Measurements from ENCODE around the gene TBC1D20. TPM values are rescaled to one million over a fixed set of nuclear protein-coding genes. Genes with fewer than 3 reads are reported as not detected.

TBC1D20 gene
- total RNA-seq, 1 donor from 2014 or later, result 18.8 TPM

DNA sequence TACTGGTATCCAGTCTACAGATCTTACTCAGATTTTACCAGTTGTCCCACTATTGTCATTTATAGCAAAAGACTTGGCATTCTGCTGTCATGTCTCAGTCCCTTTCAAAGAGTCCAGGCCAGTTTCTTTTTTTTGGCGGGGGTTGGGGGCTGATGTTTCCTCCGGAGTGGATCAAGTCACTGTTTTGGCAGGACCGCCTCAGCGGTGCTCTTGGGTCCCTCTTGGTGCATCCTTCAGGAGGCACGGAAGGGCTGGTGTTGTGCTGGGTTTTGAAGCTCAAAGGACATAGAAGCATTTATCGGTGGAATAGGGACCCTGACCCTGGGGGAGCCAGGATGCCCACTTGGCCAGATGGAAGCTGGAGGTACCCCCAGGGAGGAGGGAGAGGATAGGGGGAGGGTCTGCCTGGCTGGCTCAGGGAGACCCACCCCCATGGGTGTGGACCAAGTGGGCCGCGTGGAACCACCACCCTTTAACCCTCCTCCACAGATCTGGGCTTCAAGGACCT, 43.4 kb downstream of the TBC1D20 start:
- ATAC-seq, result peak; percentile 13

DNA sequence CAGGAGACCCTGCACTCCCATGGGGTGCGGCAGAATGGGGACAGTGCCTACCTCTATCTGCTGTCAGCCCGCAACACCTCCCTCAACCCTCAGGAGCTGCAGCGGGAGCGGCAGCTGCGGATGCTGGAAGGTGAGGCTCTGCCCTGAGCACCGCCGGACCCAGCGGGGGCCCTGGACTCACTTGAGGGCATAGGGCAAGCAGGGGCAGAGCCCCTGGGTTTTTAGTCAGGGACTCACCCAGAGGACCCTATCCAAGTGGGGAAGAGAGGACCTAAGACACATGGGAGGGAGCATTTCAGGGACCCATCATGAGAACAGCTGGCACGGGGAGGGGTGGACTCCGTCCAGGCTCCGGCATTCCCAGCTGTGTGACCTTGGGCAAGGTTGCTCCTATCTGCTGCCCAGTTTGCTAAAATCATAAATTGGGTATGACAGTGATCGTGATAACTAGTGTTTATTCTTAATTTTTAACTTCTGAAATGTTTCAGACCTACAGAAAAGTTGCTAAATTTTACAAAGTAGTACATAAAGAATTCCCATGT, 44.5 kb downstream of the TBC1D20 start:
- no peak for ATAC-seq

- ATAC-seq, result no peak
Measured at GRCh38 chr20:416950-417800, 45.2 kb downstream of the TBC1D20 start.

GRCh38 chr20:415820-416322, 46.5 kb downstream of the TBC1D20 start:
- ATAC-seq, result no peak

DNA sequence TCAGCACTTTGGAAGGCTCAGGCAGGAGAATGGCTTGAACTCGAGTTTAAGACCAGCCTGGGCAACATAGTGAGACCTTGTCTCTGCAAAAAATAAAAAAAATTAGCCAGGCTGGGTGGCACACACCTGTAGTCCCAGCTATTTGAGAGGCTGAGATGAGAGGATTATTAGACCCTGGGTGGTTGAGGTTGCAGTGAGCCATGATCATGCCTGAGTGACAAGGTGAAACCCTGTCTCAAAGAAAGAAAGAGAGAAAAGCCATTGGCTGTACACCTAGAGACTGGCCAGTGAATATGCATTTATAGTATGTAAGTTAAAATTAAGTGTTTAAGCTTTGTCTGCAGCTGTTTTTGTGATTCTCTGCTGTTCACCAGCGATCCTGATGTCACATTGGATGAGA, 48.2 kb downstream of the TBC1D20 start:
- no peak for ATAC-seq

DNA sequence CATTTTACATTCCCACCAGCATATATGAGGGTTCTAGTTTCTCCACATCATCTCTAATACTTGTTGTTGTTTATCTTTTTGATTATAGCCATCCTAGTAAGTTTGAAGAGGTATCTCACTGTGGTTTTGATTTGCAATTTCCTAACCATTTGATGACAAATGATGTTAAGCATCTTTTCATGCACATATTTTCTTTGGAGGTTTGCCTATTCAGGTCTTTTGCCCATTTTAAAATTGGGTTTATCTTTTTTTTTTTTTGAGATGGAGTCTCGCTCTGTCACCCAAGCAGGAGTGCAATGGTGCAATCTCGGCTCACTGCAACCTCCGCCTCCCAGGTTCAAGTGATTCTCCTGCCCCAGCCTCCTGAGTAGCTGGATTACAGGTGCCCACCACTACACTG, 50.3 kb downstream of the TBC1D20 start:
- no peak for ATAC-seq

DNA sequence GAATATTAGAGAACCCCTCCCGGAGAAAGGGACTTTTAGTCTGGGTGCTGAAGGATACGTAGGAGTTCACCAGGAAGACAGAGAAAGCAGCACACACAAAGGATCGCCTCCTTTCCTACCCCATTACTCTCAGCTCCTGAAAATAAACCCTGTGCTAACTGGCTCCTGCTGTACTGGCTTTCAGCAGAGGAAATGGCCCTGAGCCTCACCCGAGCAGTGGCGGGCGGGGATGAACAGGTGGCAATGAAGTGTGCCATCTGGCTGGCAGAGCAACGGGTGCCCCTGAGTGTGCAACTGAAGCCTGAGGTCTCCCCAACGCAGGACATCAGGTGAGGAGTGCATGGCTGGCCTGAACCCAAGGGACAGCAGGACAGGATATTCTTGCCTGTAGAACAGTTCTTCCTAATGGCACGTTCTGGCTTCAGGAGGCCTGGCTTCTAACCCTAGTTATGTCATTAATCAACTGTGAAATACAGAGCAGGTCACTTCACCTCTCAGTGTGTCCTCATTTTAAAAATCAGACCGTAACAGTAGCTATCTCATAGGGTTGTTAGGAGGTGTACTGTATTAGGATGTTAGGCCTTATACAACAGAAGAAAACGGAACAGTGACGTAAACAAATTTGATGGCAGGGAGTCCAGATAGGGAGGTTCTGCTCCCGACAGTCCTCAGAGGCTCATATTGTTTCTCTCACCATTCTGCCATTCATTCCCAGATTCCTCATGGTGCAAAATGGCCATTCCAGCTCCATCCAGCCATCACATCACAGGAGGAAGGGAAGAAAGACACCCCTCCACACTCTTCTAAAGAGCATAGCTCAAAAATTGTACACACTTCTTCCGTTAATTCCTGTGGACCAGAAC, 52.4 kb downstream of the TBC1D20 start:
- ATAC-seq, result no peak

DNA sequence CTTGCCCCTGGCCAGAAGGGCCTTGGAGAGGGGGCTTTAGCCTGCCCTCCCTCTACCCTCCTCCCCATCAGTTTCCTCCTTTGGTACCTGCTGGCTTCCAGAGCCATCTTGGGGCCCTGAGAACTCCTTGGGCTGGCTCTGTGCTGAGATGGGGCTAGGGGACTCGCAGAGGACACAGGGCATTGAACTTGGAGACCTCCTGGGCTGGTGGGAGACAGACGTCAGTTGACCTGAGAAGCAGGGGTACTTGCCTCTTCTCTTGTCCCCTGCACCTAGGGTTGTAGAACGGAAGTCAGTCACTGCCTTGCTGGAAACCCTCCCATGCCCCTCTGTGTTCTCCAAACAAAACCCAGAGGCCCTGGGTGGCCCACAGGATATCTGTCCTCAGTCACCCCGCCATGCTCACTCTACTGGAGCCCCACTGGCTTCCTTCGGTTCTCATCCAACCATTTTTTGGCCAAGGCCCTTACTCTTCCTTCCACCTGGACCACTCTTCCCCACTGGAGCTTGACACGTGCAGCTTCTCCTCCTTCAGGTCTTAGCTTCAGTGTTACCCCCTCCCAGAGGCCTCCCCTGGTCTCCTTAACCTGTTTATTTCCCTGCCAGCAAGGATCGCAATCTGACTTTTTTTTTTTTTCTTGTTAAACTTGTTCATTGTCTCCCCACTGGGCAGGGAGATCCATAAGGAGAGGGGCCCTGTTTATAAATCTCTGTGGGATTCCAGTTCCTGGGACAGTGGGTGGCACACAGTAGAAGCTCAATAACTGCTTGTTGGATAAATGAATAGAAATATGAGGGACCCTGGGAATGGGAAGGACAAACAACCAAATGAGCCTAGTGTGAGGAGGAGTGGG, 53.3 kb downstream of the TBC1D20 start:
- ATAC-seq, result peak; percentile 6

DNA sequence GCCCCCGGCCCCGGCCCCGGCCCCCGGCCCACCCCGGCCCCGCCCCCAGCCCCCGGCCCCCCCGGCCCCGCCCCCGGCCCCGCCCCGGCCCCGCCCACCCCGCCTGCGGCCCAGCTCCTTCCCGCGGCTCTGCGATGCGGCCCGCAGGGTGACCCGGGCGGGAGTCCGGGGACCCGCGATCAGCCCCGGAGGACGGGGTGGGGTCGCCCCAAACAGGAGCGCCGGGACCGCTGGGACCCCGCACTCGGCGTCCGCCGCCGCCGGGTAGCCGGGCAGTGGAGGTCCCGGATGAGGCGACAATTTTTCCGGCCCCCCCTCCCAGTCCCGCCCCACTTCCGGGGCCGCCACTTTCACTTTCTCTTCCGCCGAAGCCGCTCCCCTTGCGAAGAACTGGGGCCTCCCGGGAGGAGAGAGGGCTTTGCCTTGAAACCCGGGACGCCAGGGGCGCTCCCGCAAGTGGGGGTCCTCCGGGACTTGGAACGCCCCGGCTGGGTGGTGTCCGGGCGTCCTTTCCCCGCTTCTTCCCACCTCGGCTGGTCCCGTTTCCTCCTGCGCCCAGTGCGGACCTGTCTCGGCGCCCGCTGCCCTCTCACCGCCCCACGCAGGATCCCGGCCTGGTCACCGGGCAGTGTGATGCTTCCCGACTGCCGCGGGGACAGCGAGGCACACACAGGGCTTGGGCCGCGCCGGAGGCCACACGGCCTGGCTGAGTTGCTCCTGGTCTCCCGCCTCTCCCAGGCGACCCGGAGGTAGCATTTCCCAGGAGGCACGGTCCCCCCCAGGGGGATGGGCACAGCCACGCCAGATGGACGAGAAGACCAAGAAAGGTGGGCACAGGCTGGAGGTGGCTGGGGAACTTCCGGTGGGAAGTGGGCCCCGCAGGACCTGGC, 54.1 kb downstream of the TBC1D20 start, which contains the start of gene RBCK1:
Gene RBCK1 (plus strand): TSS at position 347 of the 890 bp plus-strand sequence. CDS start 459 bp downstream, at position 806.
- peak; percentile 76 for ATAC-seq

DNA sequence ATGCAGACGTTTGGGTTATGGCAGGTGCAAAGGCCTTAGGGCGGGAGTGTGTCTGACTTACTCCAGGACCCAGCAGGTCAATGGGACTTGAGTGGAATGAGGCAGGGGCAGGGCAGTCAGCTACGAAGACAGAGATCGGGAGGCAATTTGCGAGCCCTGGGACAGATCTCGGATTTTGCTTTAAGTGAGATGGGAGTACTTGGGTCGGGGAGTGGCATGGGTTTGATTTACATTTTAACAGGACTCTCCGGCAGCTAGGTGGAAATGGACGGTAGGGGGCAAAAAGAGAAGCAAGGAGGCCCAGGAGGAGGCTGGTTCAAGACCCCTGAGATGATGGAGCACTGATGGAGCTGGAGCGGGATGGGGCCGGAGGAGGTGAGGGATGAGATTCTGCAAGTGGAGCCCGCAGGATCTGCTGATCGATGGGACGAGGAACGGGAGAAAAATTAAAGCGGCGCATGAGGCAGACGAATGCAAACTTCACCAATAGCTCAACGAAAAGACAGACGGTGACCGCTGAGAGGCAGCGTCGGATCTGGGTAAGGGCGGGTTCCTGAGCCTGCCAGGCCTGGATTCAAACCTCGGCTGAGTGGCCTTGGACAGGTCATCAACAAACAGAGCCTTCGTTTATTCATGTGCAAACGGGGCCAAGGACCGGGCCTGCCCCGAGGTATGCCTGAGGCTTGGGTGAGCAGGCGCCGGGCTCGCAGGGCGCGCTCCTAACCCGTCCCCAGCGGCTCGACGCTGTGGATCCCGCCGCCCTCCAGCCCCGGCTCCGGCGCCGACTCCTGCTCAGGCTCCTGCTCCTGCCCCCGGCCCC, 55.0 kb downstream of the TBC1D20 start:
- ATAC-seq, result peak; percentile 80

GRCh38 chr20:406200-407132, 55.9 kb downstream of the TBC1D20 start:
- no peak for ATAC-seq

GRCh38 chr20:404088-404487, 58.2 kb downstream of the TBC1D20 start:
- ATAC-seq, result no peak

DNA sequence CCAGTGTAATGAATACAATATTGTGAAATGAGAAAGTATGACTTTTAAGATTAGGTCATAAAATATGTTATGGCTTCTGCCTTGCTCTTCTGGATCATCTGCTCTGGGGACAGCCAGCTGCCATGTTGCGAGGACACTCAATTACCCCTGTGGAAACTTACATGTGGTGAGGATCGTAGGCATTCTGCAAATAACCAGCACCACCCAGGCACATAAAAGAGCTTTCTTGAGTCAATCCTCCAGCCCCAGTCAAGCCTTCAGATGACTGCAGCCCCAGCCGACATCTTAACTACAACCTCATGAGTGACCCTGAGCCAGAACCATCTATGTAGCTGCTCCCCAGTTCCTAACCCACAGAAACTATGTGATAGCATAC, 58.8 kb downstream of the TBC1D20 start:
- no peak for ATAC-seq

DNA sequence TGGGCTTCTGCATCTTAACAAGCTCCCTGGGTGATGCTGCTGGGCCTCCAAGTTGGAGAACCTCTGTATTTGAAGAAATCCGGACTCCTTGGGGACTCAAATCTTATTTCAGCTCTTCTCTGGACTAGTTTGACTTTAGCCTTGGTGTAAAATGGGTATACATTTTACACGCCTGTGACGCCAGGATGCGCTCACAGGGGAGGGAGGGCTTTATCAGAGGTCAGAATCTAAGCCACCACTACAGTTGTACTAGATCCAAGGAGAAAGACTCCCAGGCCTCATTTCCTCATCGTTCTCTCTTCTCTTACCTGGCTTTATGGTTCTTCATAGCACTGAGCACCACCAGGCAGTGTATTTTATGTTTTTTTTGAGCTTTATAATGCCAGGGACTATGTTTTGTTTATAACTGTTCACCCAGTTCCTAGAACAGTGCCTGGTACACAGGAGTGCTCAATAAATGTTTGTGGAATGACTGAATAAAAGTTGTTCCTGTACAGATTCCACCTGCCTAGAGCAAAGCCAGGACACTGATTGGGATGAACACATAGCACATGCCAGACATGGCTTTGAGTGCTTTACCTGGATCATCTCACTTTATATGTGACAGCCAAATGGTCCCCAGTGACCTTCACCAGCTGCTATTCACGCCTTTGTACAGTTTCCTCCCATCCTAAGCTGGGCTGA, 59.3 kb downstream of the TBC1D20 start:
- ATAC-seq, result no peak

- ATAC-seq, result no peak
Measured at GRCh38 chr20:402496-402885, 59.8 kb downstream of the TBC1D20 start.

DNA sequence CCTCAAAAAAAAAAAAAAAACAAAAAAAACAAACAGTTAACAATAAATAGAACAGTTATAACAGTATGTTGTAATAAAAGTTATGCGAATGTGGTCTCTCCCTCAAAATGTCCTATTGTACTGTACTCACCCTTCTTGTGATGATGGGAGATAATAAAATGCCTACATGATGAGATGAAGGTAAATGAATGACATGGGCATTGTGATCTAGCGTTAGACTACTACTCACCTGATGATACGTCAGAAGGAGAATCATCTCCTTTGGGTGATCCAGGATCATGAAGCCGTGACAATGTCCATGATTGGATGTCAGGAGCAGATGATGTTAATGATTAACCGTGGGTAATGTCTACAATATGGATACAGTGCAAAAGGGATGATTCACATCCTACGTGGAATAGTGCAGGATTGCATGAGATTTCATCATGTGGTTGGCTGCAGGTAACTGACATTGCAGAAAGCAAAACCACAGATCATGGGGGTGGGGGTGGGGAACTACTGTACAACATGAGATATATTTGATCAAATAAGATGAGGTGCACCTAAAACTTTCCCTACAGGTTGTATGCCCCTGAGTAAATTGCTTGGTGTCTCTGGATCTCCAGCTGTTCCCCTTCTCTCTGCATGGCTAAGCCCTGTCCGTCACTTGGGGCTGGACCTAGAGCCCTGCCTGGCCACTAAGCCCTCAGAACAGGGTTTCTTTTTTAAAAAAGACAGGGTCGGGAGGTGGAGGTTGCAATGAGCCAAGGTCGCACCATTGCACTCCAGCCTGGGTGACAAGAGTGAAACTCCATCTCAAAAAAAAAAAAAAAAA, 60.4 kb downstream of the TBC1D20 start:
- ATAC-seq, result peak; percentile 75
